ENCODE data around the gene GPR87. TPM values are rescaled to one million over a fixed set of nuclear protein-coding genes. Genes with fewer than 3 reads are reported as not detected.
A peak's percentile ranks its signal among the peaks of the same experiment; 100 is the strongest.

Gene GPR87
- total and polyA plus RNA-seq, 7 experiments from 2014 or later: not detected

DNA sequence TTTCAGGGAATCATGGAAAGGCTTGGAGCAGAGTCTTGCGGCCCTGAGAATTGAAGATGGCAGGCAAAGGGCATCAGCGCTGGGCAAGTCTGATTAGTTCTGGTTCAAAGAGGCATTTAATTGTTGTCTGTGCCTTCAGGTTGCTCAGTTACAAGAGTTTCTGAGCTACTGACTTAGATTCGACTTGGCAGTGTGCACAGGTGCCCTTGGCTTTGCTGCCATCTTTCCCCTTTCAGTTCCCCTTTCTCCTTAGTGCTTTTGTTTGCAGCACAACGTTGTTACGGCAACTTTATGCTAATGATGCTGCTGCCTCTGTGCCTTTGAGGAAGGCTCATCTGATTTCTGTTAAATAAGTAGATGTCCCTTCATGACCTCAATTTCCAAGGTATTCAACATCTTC is 50.8 kb downstream of the GPR87 start:
- Mint-ChIP-seq H3K9me3 (peaks cover 0 to 5% (median 0%) of the 10 kb centered on the region in 11 donors), H3K4me1 (peaks cover 8 to 44% (median 22%) of the 10 kb centered on the region in 7 donors), H3K27me3 (peaks cover 0 to 4% (median 1%) of the 10 kb centered on the region in 5 donors), H3K36me3 (peaks cover 0 to 17% (median 0%) of the 10 kb centered on the region in 5 donors), H3K4me3 (no peak overlapping the region), H3K27ac (no peak overlapping the region)
- ChIA-PET CTCF (no interaction called here), POLR2A (no interaction called here)
- H3K27me3 ChIP-seq (ENCODE audit: control insufficient read depth in 2 of 2, insufficient read depth in 2 of 2, low read length in 2 of 2): no peaks in the 10 kb centered on the region
- no peak overlapping the region for H3K27ac ChIP-seq (ENCODE audit: low read depth, low read length)
- no peaks in the 10 kb centered on the region for H3K9me3 ChIP-seq (ENCODE audit: control insufficient read depth in 2 of 3, low read length in 3 of 3)
- no peaks in the 10 kb centered on the region for H3K4me1 ChIP-seq (ENCODE audit: control insufficient read depth in 2 of 2, insufficient read depth in 2 of 2, low read length in 2 of 2)
- intact Hi-C loops (cut with micrococcal nuclease): no loop called here
- ATAC-seq: peak; percentile 86
- H3K36me3 ChIP-seq (ENCODE audit: control insufficient read depth in 2 of 3, insufficient read depth in 3 of 3, low read length in 3 of 3): no peaks in the 10 kb centered on the region
- no peak overlapping the region for H3K4me3 ChIP-seq (ENCODE audit: low read length)
- no peak for DNase-seq

DNA sequence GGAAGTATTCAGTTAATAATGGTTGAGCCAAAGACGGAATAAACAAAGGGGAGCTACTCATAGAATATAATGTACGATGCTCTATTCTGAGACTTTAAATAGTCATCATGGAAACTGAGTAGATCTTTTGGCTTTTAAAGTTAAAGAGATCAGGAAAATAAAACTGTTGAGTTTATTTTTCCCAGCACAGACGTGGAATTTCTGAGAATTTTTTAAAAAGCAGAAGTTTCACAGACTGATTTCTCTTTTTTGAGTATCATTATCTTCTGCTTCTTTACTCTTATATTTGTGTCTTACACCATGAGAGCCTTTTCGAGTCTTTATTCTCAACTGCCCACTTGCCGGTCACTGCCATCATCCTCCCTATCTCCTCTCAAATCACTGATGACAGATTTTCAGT is 51.5 kb downstream of the GPR87 start:
- POLR2A ChIA-PET: no interaction called here
- Mint-ChIP-seq H3K27ac (no peak overlapping the region), H3K4me1 (peaks cover 8 to 39% (median 17%) of the 10 kb centered on the region in 7 donors), H3K27me3 (peaks cover 0 to 5% (median 3%) of the 10 kb centered on the region in 5 donors), H3K4me3 (no peak overlapping the region), H3K36me3 (peaks cover 0 to 15% (median 0%) of the 10 kb centered on the region in 5 donors), H3K9me3 (peaks cover 0 to 5% (median 0%) of the 10 kb centered on the region in 11 donors)
- CTCF ChIA-PET: no interaction called here
- DNase-seq: no peak
- H3K36me3 ChIP-seq (ENCODE audit: control insufficient read depth in 2 of 3, insufficient read depth in 3 of 3, low read length in 3 of 3): no peaks in the 10 kb centered on the region
- H3K27ac ChIP-seq (ENCODE audit: low read depth, low read length): no peak overlapping the region
- H3K27me3 ChIP-seq (ENCODE audit: control insufficient read depth in 2 of 2, insufficient read depth in 2 of 2, low read length in 2 of 2): no peaks in the 10 kb centered on the region
- ATAC-seq: peak; percentile 4
- no peaks in the 10 kb centered on the region for H3K9me3 ChIP-seq (ENCODE audit: control insufficient read depth in 2 of 3, low read length in 3 of 3)
- intact Hi-C loops (cut with micrococcal nuclease): no loop called here
- H3K4me3 ChIP-seq (ENCODE audit: low read length): no peak overlapping the region
- no peaks in the 10 kb centered on the region for H3K4me1 ChIP-seq (ENCODE audit: control insufficient read depth in 2 of 2, insufficient read depth in 2 of 2, low read length in 2 of 2)

DNA sequence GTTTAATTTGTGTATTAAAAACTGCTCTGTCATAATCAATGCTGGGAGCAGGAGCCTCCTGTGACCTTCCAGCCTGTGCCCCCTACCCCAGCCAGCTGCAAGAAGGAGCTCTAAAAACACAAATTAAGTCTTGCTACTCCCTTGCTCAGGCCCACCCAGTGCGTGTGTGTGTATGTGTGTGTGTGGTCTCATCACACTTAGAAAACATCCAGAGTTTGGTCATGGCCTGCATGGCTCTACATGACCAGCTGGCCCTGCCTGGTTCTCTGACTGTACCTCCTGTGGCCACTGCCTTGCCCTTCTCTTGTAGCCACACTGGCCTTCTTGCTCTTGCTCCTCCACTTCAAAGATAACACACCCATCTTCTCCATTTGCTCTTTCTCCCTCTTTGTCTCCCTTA is 52.0 kb downstream of the GPR87 start:
- H3K27ac ChIP-seq (ENCODE audit: low read depth, low read length): no peak overlapping the region
- CTCF ChIA-PET: no interaction called here
- H3K9me3 ChIP-seq (ENCODE audit: control insufficient read depth in 2 of 3, low read length in 3 of 3): no peaks in the 10 kb centered on the region
- H3K9me3 Mint-ChIP-seq: peaks cover 0 to 2% (median 0%) of the 10 kb centered on the region in 11 donors
- H3K36me3 Mint-ChIP-seq: peaks cover 0 to 10% (median 0%) of the 10 kb centered on the region in 5 donors
- no peaks in the 10 kb centered on the region for H3K4me1 ChIP-seq (ENCODE audit: control insufficient read depth in 2 of 2, insufficient read depth in 2 of 2, low read length in 2 of 2)
- DNase-seq (no peak), ATAC-seq (no peak)
- no peak overlapping the region for H3K27ac Mint-ChIP-seq
- no peaks in the 10 kb centered on the region for H3K36me3 ChIP-seq (ENCODE audit: control insufficient read depth in 2 of 3, insufficient read depth in 3 of 3, low read length in 3 of 3)
- peaks cover 6 to 33% (median 13%) of the 10 kb centered on the region in 7 donors for H3K4me1 Mint-ChIP-seq
- intact Hi-C loops (cut with micrococcal nuclease): no loop called here
- H3K4me3 ChIP-seq (ENCODE audit: low read length): no peak overlapping the region
- POLR2A ChIA-PET: interaction anchor here (1.5 kb wide), 1 partner anchor 57 kb away, joined by 3 read pairs; no protein-coding TSS in a partner anchor
- H3K27me3 ChIP-seq (ENCODE audit: control insufficient read depth in 2 of 2, insufficient read depth in 2 of 2, low read length in 2 of 2): no peaks in the 10 kb centered on the region
- H3K27me3 Mint-ChIP-seq: peaks cover 0 to 9% (median 7%) of the 10 kb centered on the region in 5 donors
- H3K4me3 Mint-ChIP-seq: no peak overlapping the region

DNA sequence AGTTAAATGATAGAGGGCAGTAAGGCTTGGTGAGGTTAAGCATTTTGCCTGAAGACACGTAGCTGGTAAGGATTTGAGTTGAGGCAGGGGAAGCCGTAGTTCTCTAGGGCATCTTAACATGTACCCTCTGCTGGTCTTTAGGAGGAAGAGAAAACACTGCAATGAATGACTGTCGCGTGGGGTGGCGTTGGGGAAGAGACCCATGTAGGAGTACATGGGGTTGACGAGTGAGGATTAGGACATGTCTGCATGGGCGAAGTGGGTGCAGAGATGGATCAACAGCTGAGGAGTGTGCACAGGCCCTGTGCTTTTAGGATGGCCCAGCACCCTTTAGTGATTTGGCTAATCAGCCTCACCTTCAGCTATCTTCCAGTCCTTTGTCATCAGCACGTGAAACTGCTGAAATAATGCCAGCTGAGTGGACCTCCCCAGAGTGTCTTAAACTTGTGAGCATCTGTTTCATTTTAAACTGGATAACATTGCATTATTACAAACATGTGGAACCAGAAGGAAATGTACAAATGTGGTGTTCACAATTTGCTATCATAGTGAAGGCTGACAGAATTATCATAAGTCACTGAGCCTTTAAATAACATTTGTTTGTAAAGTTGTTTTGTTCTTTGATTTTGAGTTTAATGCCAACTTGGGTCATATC is 53.6 kb downstream of the GPR87 start:
- no peaks in the 10 kb centered on the region for H3K27me3 ChIP-seq (ENCODE audit: control insufficient read depth in 2 of 2, insufficient read depth in 2 of 2, low read length in 2 of 2)
- peaks cover 0 to 3% (median 0%) of the 10 kb centered on the region in 5 donors for H3K36me3 Mint-ChIP-seq
- H3K27ac ChIP-seq (ENCODE audit: low read depth, low read length): no peak overlapping the region
- no peaks in the 10 kb centered on the region for H3K36me3 ChIP-seq (ENCODE audit: control insufficient read depth in 2 of 3, insufficient read depth in 3 of 3, low read length in 3 of 3)
- no peaks in the 10 kb centered on the region for H3K9me3 ChIP-seq (ENCODE audit: control insufficient read depth in 2 of 3, low read length in 3 of 3)
- no peaks in the 10 kb centered on the region for H3K4me1 ChIP-seq (ENCODE audit: control insufficient read depth in 2 of 2, insufficient read depth in 2 of 2, low read length in 2 of 2)
- no peak for ATAC-seq
- no peaks in the 10 kb centered on the region for H3K9me3 Mint-ChIP-seq
- no peak overlapping the region for H3K27ac Mint-ChIP-seq
- no peak for DNase-seq
- no peak overlapping the region for H3K4me3 Mint-ChIP-seq
- intact Hi-C loops (cut with micrococcal nuclease): no loop called here
- H3K4me1 Mint-ChIP-seq: peaks cover 0 to 19% (median 2%) of the 10 kb centered on the region in 7 donors
- POLR2A ChIA-PET: interaction anchor here (1.5 kb wide), 1 partner anchor 55 kb away, joined by 3 read pairs; no protein-coding TSS in a partner anchor
- peaks cover 0 to 14% (median 10%) of the 10 kb centered on the region in 5 donors for H3K27me3 Mint-ChIP-seq
- no peak overlapping the region for H3K4me3 ChIP-seq (ENCODE audit: low read length)
- CTCF ChIA-PET: interaction anchor here (1.8 kb wide), 1 partner anchor 95 kb away, joined by 5 read pairs; no protein-coding TSS in a partner anchor

DNA sequence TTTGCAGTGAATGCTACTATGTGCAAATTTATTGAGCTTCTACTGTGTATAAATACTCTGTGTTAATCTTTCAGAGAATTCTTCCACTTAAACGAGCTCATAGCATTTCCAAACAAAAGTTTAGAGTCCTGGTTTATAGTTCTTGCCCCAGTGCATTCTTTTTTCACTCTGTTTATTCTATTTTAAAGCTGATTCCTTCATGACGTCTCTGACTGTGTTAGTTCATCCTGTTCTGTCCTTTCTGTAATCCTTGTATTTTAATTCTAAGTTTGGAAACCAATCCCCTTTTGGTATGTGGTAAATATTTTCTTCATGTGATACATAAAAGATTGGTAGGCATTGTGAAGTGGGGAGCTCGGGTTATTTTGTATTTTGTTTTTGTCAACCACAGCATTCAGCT is 57.0 kb downstream of the GPR87 start:
- ChIA-PET POLR2A (no interaction called here), CTCF (no interaction called here)
- Mint-ChIP-seq H3K4me1 (peaks cover 0 to under 1% (median 0%) of the 10 kb centered on the region in 7 donors), H3K27me3 (peaks cover 0 to 33% (median 10%) of the 10 kb centered on the region in 5 donors), H3K9me3 (no peaks in the 10 kb centered on the region), H3K4me3 (no peak overlapping the region), H3K27ac (no peak overlapping the region), H3K36me3 (no peaks in the 10 kb centered on the region)
- Histone ChIP-seq H3K36me3 (ENCODE audit: control insufficient read depth in 2 of 3, insufficient read depth in 3 of 3, low read length in 3 of 3) (no peaks in the 10 kb centered on the region), H3K27ac (ENCODE audit: low read depth, low read length) (no peak overlapping the region), H3K4me1 (ENCODE audit: control insufficient read depth in 2 of 2, insufficient read depth in 2 of 2, low read length in 2 of 2) (no peaks in the 10 kb centered on the region), H3K27me3 (ENCODE audit: control insufficient read depth in 2 of 2, insufficient read depth in 2 of 2, low read length in 2 of 2) (no peaks in the 10 kb centered on the region), H3K9me3 (ENCODE audit: control insufficient read depth in 2 of 3, low read length in 3 of 3) (no peaks in the 10 kb centered on the region), H3K4me3 (ENCODE audit: low read length) (no peak overlapping the region)
- no peak for DNase-seq
- no peak for ATAC-seq
- intact Hi-C loops (cut with micrococcal nuclease): no loop called here

DNA sequence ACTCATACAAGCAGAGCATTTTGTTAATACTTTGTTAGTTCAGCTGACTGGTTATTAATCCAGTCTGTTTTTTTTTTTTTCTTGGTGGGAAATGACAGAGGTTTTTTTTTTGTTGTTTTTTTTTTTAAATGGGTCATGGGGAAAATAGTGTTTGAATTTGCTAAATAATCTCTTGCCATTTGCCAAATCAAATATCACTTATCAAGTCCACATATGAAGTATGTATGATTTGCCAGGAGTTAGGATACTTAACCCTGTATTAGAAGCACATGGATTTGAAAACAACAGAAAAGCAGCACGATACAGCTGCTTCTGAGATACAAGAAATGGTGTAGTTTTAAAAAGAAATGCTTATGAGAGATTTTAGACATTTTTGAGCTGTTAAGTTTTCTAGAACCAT is 59.9 kb downstream of the GPR87 start:
- CTCF ChIA-PET: interaction anchor here (1.4 kb wide), 1 partner anchor 29 kb away, joined by 4 read pairs; no protein-coding TSS in a partner anchor
- Mint-ChIP-seq H3K27me3 (peaks cover 0 to 38% (median 10%) of the 10 kb centered on the region in 5 donors), H3K9me3 (no peaks in the 10 kb centered on the region), H3K4me3 (no peak overlapping the region), H3K36me3 (no peaks in the 10 kb centered on the region), H3K27ac (no peak overlapping the region), H3K4me1 (no peaks in the 10 kb centered on the region)
- POLR2A ChIA-PET: interaction anchor here (1.0 kb wide), 1 partner anchor 85 kb away, joined by 3 read pairs; no protein-coding TSS in a partner anchor
- intact Hi-C loops (cut with micrococcal nuclease): no loop called here
- Histone ChIP-seq H3K4me1 (ENCODE audit: control insufficient read depth in 2 of 2, insufficient read depth in 2 of 2, low read length in 2 of 2) (no peaks in the 10 kb centered on the region), H3K27ac (ENCODE audit: low read depth, low read length) (no peak overlapping the region), H3K36me3 (ENCODE audit: control insufficient read depth in 2 of 3, insufficient read depth in 3 of 3, low read length in 3 of 3) (no peaks in the 10 kb centered on the region), H3K9me3 (ENCODE audit: control insufficient read depth in 2 of 3, low read length in 3 of 3) (no peaks in the 10 kb centered on the region), H3K4me3 (ENCODE audit: low read length) (no peak overlapping the region), H3K27me3 (ENCODE audit: control insufficient read depth in 2 of 2, insufficient read depth in 2 of 2, low read length in 2 of 2) (no peaks in the 10 kb centered on the region)
- ATAC-seq (no peak), DNase-seq (no peak)
